SJCRH30 (cell line): ENCODE measurements around the gene PSMD9. TPM values are rescaled to one million over a fixed set of nuclear protein-coding genes. Genes with fewer than 3 reads are reported as not detected.
A peak's percentile ranks its signal among the peaks of the same experiment; 100 is the strongest.
"Not testable (repeated sequence)": the region's sequence is repeated elsewhere in the genome, so short reads cannot be mapped to it uniquely, and the experiment has no call there.

Source experiments
- DNase-seq, 2 experiments: peaks; one replicate each; pipeline ENCODE4 v3.0.0-alpha.2; 2015 to 2020
- H3K27ac ChIP-seq: fragments of 250-450 bp; sonication (Bioruptor Pico); 2 replicates; pipeline ENCODE4 v1.5.1; 2020; ENCODE audit warnings: mild to moderate bottlenecking, moderate library complexity
- H3K27me3 ChIP-seq: fragments of 250-450 bp; sonication (Bioruptor Pico); 2 replicates; pipeline ENCODE4 v1.5.1; 2020; ENCODE audit warnings: mild to moderate bottlenecking, moderate library complexity
- H3K36me3 ChIP-seq: fragments of 250-450 bp; sonication (Bioruptor Pico); 2 replicates; pipeline ENCODE4 v1.5.1; 2020; ENCODE audit warnings: mild to moderate bottlenecking, moderate library complexity
- H3K4me1 ChIP-seq: fragments of 250-450 bp; sonication (Bioruptor Pico); 2 replicates; pipeline ENCODE4 v1.5.1; 2020; ENCODE audit warnings: mild to moderate bottlenecking, moderate library complexity
- H3K4me3 ChIP-seq: fragments of 250-450 bp; sonication (Bioruptor Pico); 2 replicates; pipeline ENCODE4 v1.5.1; 2020; ENCODE audit warnings: mild to moderate bottlenecking, moderate library complexity
- H3K9me3 ChIP-seq: fragments of 250-450 bp; sonication (Bioruptor Pico); replicated peaks from 2 replicates; pipeline ENCODE4 v1.5.1; 2020; ENCODE audit warnings: mild to moderate bottlenecking, moderate library complexity
- total RNA-seq: library from RNA; depleted of rRNA; stranded (reverse); fragments of >200 nt; shearing (Covaris generic); gene quantifications from 2 replicates; pipeline ENCODE4 v1.2.3, GENCODE V29; 2014

Gene PSMD9
- total RNA-seq, 1 experiment from 2014 or later: 28.9 TPM

DNA sequence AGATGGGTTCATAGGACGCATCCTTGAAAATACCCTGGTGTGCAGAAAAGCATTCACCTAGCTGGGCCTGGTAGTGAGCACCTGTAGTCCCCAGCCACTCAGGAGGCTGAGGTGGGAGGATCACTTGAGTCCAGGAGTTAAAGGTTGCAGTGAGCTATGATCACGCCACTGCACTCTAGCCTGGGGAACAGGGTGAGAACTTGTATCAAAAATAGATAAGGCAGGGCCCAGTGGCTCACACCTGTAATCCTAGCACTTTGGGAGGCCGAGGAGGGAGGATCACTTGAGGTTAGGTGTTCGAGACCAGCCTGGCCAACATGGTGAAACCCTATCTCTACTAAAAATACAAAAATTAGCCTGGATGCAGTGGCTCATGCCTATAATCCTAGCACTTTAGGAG is 27.9 kb upstream of the PSMD9 start:
- not testable (repeated sequence) for H3K9me3 ChIP-seq, H3K27me3 ChIP-seq, H3K27ac ChIP-seq, H3K4me3 ChIP-seq, DNase-seq, H3K36me3 ChIP-seq
- H3K4me1 ChIP-seq: peaks cover 20% of the 10 kb centered on the region

DNA sequence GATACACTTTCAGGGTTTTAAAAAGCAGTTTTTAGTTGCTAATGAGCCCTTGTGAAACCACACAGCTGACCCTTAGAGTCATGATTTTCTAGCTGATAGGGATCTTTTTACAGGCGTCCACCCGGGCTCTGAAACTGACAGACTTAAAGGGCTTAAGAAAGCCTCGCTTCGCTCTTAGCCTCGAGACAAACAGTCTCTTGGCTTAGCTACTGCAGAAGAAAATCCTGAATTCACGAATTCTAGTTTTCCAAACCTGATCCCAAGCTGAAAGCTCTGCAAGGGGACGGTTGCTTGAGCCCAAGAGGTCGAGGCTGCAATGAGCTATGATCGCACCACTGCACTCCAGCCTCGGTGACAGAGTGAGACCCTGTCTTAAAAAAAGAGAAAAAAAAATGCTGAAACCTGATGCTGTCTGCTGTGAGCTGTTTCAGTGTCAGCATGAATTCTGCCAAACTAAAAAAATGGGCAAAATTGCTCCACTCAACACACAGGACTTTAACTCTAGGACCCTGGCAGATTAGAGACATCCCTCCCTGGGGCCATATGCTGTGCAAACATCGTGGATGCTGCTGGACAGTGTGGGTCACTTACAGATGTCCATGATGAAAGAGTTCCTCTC is 26.8 kb upstream of the PSMD9 start:
- H3K36me3 ChIP-seq: no peaks in the 10 kb centered on the region
- H3K27ac ChIP-seq: no peak overlapping the region
- peak; percentile 39 to 61 for DNase-seq
- H3K4me1 ChIP-seq: peaks cover 20% of the 10 kb centered on the region
- no peaks in the 10 kb centered on the region for H3K9me3 ChIP-seq
- H3K27me3 ChIP-seq: no peaks in the 10 kb centered on the region
- H3K4me3 ChIP-seq: peak overlapping the region; percentile 28

DNA sequence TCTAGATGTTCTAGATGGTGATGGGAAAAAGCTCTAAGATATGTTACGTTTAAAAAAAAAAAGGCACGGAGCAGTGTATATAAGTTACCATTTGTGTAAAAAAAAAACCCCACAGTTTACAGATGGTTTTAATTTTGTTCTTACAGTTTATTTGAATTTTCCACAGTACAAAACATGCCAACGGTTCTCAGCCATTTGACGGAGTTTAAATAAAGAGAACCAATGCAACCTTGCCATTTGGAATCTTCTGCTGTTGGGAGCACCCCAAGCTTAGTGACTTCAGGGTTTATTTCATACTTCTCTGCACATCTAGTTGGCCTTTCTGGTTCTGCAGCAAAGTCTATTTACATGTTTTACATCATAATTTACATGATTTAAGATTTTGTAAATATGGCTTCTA is 22.3 kb upstream of the PSMD9 start:
- Histone ChIP-seq H3K9me3 (no peaks in the 10 kb centered on the region), H3K27ac (no peak overlapping the region), H3K27me3 (no peaks in the 10 kb centered on the region), H3K4me3 (no peak overlapping the region), H3K4me1 (peaks cover 6% of the 10 kb centered on the region), H3K36me3 (no peaks in the 10 kb centered on the region)
- no peak for DNase-seq

DNA sequence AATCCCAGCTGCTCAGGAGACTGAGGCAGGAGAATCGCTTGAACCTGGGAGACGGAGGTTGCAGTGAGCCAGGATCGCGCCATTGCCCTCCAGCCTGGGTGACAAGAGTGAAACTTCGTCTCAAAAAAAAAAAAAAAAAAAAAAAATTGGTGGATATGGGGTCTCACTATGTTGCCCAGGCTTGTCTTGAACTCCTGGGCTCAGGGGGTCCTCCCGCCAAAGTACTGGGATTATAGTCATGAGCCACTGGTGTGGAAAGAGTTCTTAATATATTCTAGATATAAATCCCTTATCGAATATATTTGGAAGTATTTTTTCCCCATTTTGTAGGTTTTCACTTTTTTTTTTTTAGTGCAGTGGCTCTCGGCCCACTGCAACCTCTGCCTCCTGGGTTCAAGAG is 19.4 kb upstream of the PSMD9 start:
- DNase-seq: not testable (repeated sequence)

DNA sequence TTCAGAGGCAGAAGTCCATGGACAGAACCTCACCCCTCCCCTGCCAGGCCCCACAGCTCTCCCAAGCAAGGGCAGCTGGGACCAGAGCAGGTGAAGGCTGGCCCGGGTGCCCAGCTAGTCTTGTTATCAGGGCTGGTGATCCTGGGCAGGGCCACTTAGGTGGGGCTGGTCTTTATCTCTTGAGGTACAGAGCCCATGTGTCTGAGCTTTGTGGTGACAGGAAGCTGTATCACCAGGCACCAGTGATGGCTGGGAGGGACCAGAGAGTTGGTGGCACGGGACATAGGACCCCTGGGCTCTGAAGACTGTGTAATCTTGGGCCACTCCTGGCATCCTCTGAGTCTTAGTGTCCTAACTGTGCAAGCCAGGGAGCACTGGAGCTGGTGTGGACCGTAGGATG is 17.1 kb upstream of the PSMD9 start:
- H3K27me3 ChIP-seq: no peaks in the 10 kb centered on the region
- no peaks in the 10 kb centered on the region for H3K36me3 ChIP-seq
- H3K27ac ChIP-seq: no peak overlapping the region
- no peak for DNase-seq
- no peaks in the 10 kb centered on the region for H3K9me3 ChIP-seq
- no peak overlapping the region for H3K4me3 ChIP-seq
- H3K4me1 ChIP-seq: no peaks in the 10 kb centered on the region; the same call in 1 of the 2 replicates

More for the DNA sequence above, 19.4 kb upstream of the PSMD9 start:
- not testable (repeated sequence) for H3K27ac ChIP-seq, H3K4me1 ChIP-seq, H3K27me3 ChIP-seq, H3K36me3 ChIP-seq, H3K4me3 ChIP-seq, H3K9me3 ChIP-seq

DNA sequence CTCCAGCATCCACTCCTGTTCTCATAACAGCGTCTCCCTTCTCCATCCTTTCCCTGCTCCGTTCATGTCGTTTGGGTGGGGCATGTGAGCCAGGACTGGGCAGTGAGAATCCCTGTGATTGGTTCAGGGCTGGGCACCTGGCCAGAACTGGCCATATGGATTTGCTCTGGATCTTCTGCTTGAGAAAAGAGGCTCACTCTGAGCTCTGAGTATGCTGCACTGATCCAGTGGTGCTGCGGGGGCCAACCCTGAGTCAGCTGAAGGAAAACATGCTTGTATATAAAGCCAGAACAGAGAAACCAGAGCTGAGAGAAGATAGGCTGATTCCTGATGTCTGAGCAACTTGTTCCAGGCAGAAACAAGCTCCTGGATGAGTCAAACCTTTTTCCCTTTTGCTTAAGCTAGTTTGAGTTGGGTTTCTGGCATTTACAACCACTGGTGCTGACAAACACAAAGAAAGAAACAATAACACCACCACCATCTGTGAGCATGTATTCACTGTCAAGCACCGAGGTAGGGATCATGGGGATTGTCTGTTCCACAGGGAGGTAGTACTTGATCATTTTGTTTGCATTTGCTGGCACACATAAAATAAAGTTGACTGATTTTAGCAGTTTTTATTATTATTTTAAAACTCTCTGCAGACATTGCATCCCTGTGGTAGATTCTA is 15.9 kb upstream of the PSMD9 start:
- no peaks in the 10 kb centered on the region for H3K36me3 ChIP-seq
- no peaks in the 10 kb centered on the region for H3K9me3 ChIP-seq
- no peak overlapping the region for H3K4me3 ChIP-seq
- no peaks in the 10 kb centered on the region for H3K27me3 ChIP-seq
- H3K4me1 ChIP-seq: no peaks in the 10 kb centered on the region; the same call in 1 of the 2 replicates
- DNase-seq: peak; percentile 30 to 55
- H3K27ac ChIP-seq: no peak overlapping the region

DNA sequence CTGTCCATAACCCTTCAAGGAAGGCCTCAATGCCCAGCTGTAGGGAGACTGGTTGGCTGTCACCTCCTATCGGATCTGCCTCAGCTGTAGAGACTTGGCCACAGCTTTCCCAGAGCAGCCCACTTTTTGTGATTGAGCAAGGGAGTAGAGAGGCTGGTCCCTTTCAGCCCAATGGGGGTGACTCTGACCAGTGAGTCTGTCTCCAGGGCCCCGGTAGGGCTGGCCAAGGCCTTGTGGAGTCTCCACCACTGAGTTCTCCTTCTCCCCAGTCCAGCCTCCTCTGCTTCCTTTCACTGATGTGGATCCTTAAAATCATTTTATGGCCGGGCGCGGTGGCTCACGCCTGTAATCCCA is 15.4 kb upstream of the PSMD9 start:
- H3K36me3 ChIP-seq: no peaks in the 10 kb centered on the region
- no peak overlapping the region for H3K4me3 ChIP-seq
- H3K27me3 ChIP-seq: no peaks in the 10 kb centered on the region
- H3K27ac ChIP-seq: no peak overlapping the region
- no peaks in the 10 kb centered on the region for H3K9me3 ChIP-seq
- H3K4me1 ChIP-seq: no peaks in the 10 kb centered on the region; the same call in 1 of the 2 replicates
- no peak for DNase-seq

DNA sequence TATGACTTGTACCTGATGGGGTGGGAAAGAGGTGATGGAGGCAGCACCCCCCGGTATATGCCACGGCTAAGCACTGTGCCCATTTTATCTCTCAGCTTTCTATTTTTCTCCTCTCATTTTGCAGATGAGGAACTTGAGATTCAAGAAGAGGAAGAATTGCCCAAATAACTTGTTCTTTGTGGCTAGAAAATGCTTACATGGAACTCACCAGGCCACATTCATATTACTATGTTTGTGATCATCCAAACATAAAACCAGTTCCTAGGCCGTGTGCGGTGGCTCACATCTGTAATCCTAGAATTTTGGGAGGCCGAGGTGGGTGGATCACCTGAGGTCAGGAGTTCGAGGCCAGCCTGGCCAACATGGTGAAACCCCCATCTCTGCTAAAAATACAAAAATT is 14.5 kb upstream of the PSMD9 start:
- no peaks in the 10 kb centered on the region for H3K9me3 ChIP-seq
- no peaks in the 10 kb centered on the region for H3K36me3 ChIP-seq
- H3K27me3 ChIP-seq: no peaks in the 10 kb centered on the region
- no peak overlapping the region for H3K27ac ChIP-seq
- H3K4me3 ChIP-seq: no peak overlapping the region
- DNase-seq: no peak
- no peaks in the 10 kb centered on the region; the same call in 1 of the 2 replicates for H3K4me1 ChIP-seq

DNA sequence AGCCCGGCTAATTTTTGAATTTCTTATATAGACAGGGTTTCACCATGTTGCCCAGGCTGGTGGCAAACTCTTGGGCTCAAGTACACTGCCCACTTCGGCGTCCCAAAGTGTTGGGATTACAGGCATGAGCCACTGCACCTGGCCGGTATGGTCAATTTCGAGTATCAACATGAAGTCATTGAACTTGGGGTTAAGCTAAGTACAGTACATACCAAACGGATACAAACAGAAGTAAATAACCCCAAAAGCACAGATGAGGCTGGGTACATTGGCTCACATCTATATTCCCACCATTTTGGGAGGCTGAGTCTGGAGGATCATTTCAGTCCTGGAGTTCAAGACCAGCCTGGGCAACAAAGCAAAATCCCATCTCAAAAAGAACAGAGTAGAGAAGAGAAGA is 13.0 kb upstream of the PSMD9 start:
- DNase-seq: no peak
- H3K36me3 ChIP-seq: no peaks in the 10 kb centered on the region
- H3K4me1 ChIP-seq: no peaks in the 10 kb centered on the region; the same call in 1 of the 2 replicates
- no peaks in the 10 kb centered on the region for H3K9me3 ChIP-seq
- H3K27ac ChIP-seq: no peak overlapping the region
- no peaks in the 10 kb centered on the region for H3K27me3 ChIP-seq
- no peak overlapping the region for H3K4me3 ChIP-seq

DNA sequence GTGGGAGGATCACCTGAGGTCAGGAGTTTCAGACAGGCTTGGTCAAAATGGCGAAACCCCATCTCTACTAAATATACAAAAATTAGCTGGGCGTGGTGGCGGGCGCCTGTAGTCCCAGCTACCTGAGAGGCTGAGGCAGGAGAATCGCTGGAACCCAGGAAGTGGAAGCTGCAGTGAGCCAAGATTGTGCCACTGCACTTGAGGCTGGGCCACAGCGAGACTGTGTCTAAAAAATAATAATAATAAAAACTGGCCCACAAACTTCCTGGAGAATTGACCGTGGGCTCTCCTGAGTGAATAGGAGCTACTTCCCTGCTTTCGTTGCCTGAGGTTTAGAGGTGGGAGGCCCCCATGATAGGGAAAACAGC is 12.5 kb upstream of the PSMD9 start:
- not testable (repeated sequence) for H3K9me3 ChIP-seq, H3K27ac ChIP-seq, H3K27me3 ChIP-seq, DNase-seq, H3K4me1 ChIP-seq, H3K36me3 ChIP-seq, H3K4me3 ChIP-seq

DNA sequence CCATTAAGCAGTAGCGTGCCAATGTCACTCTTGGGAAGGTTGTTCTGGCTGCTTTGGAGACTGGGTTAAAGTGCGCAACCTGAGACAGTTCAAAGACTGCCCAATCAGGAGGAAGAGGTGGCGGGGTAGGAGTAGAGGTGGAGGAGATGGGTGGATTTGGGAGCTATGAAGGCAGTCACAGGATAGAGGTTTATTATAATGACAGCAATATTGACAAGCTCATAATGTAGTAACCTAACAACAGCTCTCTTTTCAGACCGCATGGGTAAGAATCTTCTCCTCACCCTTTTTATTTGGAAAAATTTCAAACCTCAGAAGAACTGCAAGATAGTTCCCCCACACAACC is 5.3 kb upstream of the PSMD9 start:
- DNase-seq: peak in 1 of 2 experiments; percentile 28
- H3K9me3 ChIP-seq: no peaks in the 10 kb centered on the region
- H3K4me3 ChIP-seq: no peak overlapping the region
- H3K36me3 ChIP-seq: no peaks in the 10 kb centered on the region
- H3K27ac ChIP-seq: no peak overlapping the region
- H3K27me3 ChIP-seq: no peaks in the 10 kb centered on the region; the same call in 1 of the 2 replicates
- H3K4me1 ChIP-seq: no peaks in the 10 kb centered on the region; the same call in 1 of the 2 replicates

DNA sequence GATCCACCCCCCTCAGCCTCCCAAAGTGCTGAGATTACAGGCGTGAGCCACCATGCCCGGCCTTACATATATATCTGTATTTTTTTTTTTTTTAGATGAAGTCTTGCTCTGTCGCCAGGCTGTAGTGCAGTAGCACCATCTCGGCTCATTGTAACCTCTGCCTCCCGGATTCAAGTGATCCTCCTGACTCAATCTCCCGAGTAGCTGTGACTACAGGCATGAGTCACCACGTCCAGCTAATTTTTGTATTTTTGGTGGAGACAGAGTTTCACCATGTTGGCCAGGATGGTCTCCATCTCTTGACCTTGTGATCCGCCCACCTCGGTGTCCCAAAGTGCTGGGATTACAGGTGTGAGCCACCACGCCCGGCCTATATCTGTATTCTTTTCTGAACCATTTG is 3.5 kb upstream of the PSMD9 start:
- not testable (repeated sequence) for DNase-seq

DNA sequence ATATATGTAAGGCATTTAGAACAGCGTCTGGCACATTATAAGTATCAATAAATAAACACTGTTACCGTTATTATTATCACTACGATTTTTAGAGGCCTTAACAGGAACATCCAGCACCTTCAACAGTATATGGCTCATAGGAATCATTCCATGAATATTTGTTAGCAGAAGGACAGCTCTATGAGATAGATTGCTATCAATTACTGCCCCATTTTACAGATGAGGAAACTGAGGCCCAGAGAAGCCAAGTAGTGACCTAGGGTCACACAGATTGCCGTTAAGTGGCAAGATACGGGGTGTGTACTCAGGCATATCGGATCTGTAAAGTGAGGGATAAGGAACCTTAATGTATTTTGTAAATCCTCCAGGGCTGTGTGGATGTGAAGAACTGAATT is 510 bp upstream of the PSMD9 start:
- H3K36me3 ChIP-seq: no peaks in the 10 kb centered on the region
- no peaks in the 10 kb centered on the region; the same call in 1 of the 2 replicates for H3K27me3 ChIP-seq
- H3K27ac ChIP-seq: peak overlapping the region; percentile 2; the same call in 1 of the 2 replicates
- H3K9me3 ChIP-seq: no peaks in the 10 kb centered on the region
- peaks cover 4% of the 10 kb centered on the region; the same call in 1 of the 2 replicates for H3K4me1 ChIP-seq
- H3K4me3 ChIP-seq: peak overlapping the region; percentile 75
- DNase-seq: no peak

More for the DNA sequence above, 3.5 kb upstream of the PSMD9 start:
- H3K27ac ChIP-seq, H3K4me1 ChIP-seq, H3K27me3 ChIP-seq, H3K36me3 ChIP-seq, H3K9me3 ChIP-seq, H3K4me3 ChIP-seq: not testable (repeated sequence)

DNA sequence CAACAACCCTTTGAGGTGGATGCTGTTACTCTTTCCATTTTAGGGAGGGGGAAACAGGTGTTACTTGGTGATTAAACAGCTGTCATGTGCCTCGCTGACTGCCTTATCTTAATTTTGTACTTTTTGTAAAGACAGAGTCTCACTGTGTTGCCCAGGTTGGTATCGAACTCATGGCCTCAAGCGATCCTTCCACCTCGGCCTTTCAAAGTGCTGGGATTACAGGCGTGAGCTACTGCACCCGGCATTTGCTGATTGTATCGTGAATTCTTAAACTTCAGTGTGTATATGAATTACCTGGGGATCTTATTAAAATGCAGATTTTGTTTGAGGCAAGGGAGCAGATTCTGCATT is 659 bp downstream of the PSMD9 start:
- no peaks in the 10 kb centered on the region for H3K36me3 ChIP-seq
- peak overlapping the region; percentile 75 for H3K4me3 ChIP-seq
- no peaks in the 10 kb centered on the region; the same call in 1 of the 2 replicates for H3K27me3 ChIP-seq
- H3K9me3 ChIP-seq: no peaks in the 10 kb centered on the region
- peaks cover 6% of the 10 kb centered on the region; the same call in 1 of the 2 replicates for H3K4me1 ChIP-seq
- peak overlapping the region; percentile 58; the same call in 1 of the 2 replicates for H3K27ac ChIP-seq
- no peak for DNase-seq

DNA sequence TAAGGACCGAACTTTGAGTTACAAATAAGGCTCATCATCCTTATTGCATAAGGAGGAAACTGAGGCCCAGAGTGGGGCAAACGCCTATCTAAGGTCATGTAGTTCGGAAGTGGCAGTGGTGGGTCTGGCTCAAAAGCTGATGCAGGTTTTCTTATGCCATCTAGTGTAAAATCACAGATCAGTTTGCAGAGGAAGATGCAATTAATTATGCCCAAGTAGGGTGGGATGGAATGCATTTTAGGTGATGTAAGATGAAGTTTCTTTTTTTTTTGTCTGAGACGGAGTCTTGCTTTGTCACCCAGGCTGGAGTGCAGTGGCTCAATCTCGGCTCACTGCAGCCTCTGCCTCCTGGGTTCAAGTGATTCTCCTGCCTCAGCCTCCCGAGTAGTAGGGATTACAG is 1.1 kb downstream of the PSMD9 start:
- DNase-seq, H3K9me3 ChIP-seq, H3K36me3 ChIP-seq, H3K27ac ChIP-seq, H3K4me1 ChIP-seq, H3K27me3 ChIP-seq: not testable (repeated sequence)
- H3K4me3 ChIP-seq: peak overlapping the region; percentile 75
